HL-60/S4 treated with phorbol 12-myristate 13-acetate at 8.2 ng/mL for 4 days and 3 days (cell line): ENCODE results near the gene CERKL.

Experiments
- in situ Hi-C: fragments of 300-500 bp; cut with MboI; formaldehyde crosslinking; loops from 2 replicates; pipeline ENCODE4 v1.15.0; 2022; ENCODE audit warnings: low sequenced_read_pairs

Gene CERKL, protein sequence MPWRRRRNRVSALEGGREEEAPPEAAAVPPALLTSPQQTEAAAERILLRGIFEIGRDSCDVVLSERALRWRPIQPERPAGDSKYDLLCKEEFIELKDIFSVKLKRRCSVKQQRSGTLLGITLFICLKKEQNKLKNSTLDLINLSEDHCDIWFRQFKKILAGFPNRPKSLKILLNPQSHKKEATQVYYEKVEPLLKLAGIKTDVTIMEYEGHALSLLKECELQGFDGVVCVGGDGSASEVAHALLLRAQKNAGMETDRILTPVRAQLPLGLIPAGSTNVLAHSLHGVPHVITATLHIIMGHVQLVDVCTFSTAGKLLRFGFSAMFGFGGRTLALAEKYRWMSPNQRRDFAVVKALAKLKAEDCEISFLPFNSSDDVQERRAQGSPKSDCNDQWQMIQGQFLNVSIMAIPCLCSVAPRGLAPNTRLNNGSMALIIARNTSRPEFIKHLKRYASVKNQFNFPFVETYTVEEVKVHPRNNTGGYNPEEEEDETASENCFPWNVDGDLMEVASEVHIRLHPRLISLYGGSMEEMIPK

GRCh38 chr2:181656450-181657291, at the start of gene CERKL:
Gene CERKL, minus strand, starts transcription at chr2:181657105. Its CDS starts 99 bp downstream, at chr2:181657006.
- in situ Hi-C loops = no loop called here

- in situ Hi-C loops = loop anchor here (25.0 kb wide), 2 partner anchors 165 to 615 kb away; no protein-coding TSS in a partner anchor
These were observed 45.6 kb upstream of the CERKL start for GRCh38 chr2:181702519-181702918.

- in situ Hi-C loops = no loop called here
These were observed 41.3 kb upstream of the CERKL start for GRCh38 chr2:181698223-181698622.

- in situ Hi-C loops = no loop called here
These were observed 40.7 kb upstream of the CERKL start for GRCh38 chr2:181697571-181697970.

GRCh38 chr2:181697126-181697525, 40.2 kb upstream of the CERKL start:
- in situ Hi-C loops = no loop called here

GRCh38 chr2:181694271-181694670, 37.4 kb upstream of the CERKL start:
- in situ Hi-C loops = no loop called here

GRCh38 chr2:181690860-181691259, 34.0 kb upstream of the CERKL start:
- in situ Hi-C loops = no loop called here

- in situ Hi-C loops = no loop called here
These were observed 29.8 kb upstream of the CERKL start for GRCh38 chr2:181686576-181687185.

DNA sequence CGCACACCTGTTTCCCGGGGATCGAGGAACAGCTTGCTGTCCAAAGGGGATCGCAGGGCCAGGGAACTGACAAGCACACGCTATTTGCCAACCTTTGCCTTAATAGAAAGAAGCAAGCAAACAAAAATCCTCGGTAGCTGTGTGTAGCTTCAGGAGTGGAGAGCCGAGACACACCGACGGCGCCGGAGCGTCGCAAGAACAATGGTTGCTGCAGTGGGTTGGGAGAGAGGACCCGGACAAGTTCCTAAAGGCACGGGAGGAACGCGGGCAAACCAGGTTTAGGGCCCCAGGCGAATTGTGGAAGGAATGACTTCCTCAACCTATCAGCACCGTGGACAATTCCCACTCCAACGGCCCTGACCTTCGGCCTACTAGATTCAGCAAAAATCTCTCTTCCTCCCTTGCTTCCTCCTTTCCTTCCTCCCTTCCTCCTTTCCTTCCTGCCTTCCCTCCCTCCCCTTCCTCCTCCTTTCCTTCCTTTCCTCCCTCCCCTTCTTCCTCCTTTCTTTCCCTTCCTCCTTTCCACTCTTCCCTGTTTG, 28.3 kb upstream of the CERKL start:
- in situ Hi-C loops = no loop called here

DNA sequence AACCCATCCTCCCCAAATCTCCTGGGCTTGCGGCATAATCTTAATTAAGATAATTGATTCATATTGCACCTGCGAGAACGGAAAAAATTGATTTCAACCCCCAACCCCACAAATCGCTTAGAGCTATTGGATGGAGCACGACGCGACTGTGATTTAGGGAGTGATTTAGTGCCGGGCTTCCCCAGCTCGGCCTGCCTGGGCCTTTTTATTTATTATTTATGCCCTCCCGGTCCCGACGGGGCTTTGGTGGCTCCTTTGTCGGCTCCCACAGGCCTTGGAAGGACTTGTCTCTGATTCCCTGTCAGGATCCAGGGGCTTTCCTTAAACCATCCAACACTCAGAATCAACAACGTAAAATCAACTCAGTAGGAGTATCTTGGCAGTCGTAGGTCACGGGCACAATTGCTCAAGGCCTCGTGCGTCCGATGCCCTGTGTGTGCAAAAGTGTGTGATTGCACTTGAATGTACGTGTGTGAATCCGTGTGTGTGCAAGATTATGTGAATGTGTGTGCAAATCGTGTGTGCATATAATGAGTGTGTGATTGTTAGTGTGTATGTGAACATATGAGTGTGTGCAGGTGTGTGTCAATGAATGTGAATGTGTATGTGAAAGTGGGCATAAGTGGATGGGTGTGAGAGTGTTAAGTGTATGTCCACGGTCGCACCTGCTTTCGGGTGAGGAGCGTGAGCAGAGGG, 27.7 kb upstream of the CERKL start:
- in situ Hi-C loops = no loop called here

DNA sequence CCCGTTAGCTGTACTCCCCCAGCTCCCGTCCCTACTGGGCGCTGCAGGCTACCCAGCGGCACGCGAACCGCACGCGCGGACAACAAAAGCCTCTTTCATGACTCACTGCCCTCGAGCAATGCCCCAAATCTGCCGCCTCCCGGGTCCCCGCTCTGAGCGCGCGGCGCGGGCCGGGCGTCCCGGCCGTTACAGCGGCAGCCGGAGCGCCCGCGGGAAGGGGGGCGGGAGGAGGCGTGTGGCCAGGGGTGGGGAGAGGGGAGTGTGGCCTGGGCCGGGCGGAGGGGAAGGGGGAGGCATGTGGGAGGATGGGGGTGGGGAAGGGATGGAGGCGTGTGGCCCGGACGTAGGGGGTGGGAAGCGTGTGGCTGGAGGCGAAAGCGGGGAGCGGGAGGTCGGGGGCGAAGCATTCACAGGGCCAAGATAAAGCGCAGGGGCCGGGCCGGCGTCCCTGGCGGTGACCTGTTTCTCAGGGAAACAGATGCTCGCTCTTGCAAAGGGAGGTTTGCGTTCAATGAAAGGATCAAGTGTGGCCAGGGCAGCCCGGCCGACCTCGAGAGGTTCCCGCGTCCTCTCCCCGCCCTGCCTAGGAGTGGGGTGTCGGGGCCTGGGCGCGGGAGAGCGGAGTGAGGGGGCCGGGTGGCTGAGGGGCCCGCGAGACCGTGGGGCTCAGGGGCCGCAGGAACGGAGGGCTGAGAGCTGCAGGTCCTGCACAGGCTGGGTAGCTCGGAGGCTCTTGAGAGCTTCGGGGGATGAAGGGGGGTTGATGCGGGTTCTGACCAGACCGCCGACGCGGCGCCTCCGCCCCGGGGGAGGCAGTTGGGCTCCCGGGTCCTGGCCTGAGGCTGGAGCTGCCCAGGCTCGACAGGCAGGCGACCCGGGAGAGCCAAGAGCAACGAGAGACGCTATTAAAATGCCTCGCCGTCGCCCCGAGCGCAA, 26.9 kb upstream of the CERKL start:
- in situ Hi-C loops = no loop called here

GRCh38 chr2:181682795-181683517, 26.1 kb upstream of the CERKL start:
- in situ Hi-C loops = no loop called here

- in situ Hi-C loops = no loop called here
These were observed 25.3 kb upstream of the CERKL start for GRCh38 chr2:181682026-181682789.

GRCh38 chr2:181680937-181681811, 24.3 kb upstream of the CERKL start:
- in situ Hi-C loops = no loop called here

- in situ Hi-C loops = no loop called here
These were observed 23.4 kb upstream of the CERKL start, which contains the start of gene NEUROD1 for GRCh38 chr2:181680055-181680936. Gene NEUROD1, minus strand, starts transcription at chr2:181680517. Its CDS starts 1,657 bp downstream, at chr2:181678860.

- in situ Hi-C loops = no loop called here
These were observed 22.7 kb upstream of the CERKL start for GRCh38 chr2:181679544-181679979.
